Measurements from ENCODE around the gene CYB5A.
A peak's percentile ranks its signal among the peaks of the same experiment; 100 is the strongest.

The CYB5A gene

DNA sequence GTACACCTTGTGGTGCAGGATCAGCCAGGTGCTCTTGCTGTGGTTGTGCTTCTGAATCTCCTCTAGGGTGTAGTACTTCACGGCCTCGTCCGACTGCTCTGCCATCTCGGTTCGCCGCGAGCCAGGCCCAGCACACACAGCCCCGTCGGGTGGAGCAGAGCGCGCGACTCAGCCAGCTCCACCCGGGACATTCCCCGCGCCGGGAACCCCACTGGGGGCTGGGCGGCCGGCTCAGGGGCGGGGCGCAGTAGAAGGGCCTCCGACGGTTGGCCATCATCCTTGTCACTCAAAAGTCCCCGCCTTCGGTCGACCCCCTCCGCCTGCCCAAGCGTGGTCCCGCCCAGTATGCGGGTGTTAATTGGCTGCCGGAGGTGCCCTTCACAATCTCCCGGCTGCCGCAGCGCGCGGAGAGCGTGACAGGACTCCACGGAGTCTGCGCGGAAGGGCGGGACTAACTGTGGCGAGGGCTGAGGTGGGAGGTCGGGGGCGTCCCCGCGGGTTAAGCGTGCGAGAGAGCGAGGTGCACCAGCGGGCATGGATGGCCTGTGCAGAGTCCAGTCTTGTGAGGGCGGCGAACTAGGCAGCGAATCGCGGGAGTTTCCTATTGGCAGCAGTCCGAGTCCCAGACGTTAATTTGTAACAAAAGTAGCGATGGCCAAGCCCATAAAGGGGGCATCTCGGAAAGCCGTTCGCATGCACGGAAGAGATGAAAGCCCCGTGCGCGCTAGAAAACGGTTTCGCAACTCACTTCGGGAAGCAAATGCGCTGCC, at the start of gene CYB5A:
Gene CYB5A, minus strand, starts transcription at position 193 of the 770 bp plus-strand sequence. Its CDS starts 88 bp downstream, at position 105.
- no peak for TF ChIP-seq ZFX (IDR thresholded peaks at IDR 0.05; ENCODE audit: borderline replicate concordance)
- TF ChIP-seq, protein P1, sequence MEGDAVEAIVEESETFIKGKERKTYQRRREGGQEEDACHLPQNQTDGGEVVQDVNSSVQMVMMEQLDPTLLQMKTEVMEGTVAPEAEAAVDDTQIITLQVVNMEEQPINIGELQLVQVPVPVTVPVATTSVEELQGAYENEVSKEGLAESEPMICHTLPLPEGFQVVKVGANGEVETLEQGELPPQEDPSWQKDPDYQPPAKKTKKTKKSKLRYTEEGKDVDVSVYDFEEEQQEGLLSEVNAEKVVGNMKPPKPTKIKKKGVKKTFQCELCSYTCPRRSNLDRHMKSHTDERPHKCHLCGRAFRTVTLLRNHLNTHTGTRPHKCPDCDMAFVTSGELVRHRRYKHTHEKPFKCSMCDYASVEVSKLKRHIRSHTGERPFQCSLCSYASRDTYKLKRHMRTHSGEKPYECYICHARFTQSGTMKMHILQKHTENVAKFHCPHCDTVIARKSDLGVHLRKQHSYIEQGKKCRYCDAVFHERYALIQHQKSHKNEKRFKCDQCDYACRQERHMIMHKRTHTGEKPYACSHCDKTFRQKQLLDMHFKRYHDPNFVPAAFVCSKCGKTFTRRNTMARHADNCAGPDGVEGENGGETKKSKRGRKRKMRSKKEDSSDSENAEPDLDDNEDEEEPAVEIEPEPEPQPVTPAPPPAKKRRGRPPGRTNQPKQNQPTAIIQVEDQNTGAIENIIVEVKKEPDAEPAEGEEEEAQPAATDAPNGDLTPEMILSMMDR (IDR thresholded peaks at IDR 0.05), result no peak
- H3K27ac ChIP-seq, result peak within 1 kb of the TSS; percentile 79

DNA sequence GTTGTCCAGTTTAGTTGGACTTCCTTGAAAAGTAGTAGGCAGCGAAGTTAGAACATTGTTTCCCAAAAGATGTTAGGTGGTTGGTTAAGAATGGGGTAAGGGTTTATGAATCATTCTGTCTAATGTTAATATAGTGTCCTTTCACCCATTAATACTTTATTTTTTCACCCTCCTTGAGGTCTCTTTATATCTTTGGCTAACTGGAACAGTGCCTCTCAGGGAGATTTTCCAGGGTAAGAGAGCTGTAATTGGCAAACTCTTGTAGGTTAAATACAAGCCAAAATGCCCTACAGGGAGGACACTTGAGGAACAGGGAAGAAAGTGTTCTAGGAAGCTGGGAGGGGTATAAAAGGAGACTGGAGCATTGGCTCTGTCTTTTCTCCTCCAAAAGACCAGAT, 46.1 kb upstream of the CYB5A start:
- no peak overlapping the region for H3K27ac ChIP-seq
- TF ChIP-seq, protein P1 (IDR thresholded peaks at IDR 0.05), result no peak
- TF ChIP-seq ZFX (IDR thresholded peaks at IDR 0.05; ENCODE audit: borderline replicate concordance), result no peak

- TF ChIP-seq, protein P1 (IDR thresholded peaks at IDR 0.05), result no peak
- H3K27ac ChIP-seq, result no peak overlapping the region
These were observed 45.6 kb upstream of the CYB5A start for GRCh38 chr18:74337155-74337911.

GRCh38 chr18:74336656-74337055, 44.9 kb upstream of the CYB5A start:
- TF ChIP-seq ZFX (IDR thresholded peaks at IDR 0.05; ENCODE audit: borderline replicate concordance), result no peak
- TF ChIP-seq, protein P1 (IDR thresholded peaks at IDR 0.05), result no peak
- H3K27ac ChIP-seq, result no peak overlapping the region

- H3K27ac ChIP-seq, result no peak overlapping the region
- TF ChIP-seq, protein P1 (IDR thresholded peaks at IDR 0.05), result no peak
- no peak for TF ChIP-seq ZFX (IDR thresholded peaks at IDR 0.05; ENCODE audit: borderline replicate concordance)
These were observed 42.6 kb upstream of the CYB5A start for GRCh38 chr18:74334242-74334893.

- H3K27ac ChIP-seq, result no peak overlapping the region
- no peak for TF ChIP-seq ZFX (IDR thresholded peaks at IDR 0.05; ENCODE audit: borderline replicate concordance)
- TF ChIP-seq, protein P1 (IDR thresholded peaks at IDR 0.05), result no peak
These were observed 41.3 kb upstream of the CYB5A start for GRCh38 chr18:74333091-74333490.

Measured in 22Rv1 (cell line).